Amygdala (tissue), 56 donors: ENCODE data around the gene SLC26A9.
A peak's percentile ranks its signal among the peaks of the same experiment; 100 is the strongest.

Experiments
- DNase-seq, 56 donors: peaks; one replicate each; lab custom pipeline; 2025; lab: John Stamatoyannopoulos, UW

SLC26A9 gene

GRCh38 chr1:205928317-205928716, 14.9 kb downstream of the SLC26A9 start:
- DNase-seq = peak in 54 of 56 donors; percentile 19 to 95 (median 76)

- DNase-seq = no peak
Observed at GRCh38 chr1:205927676-205928075, 15.6 kb downstream of the SLC26A9 start.

- DNase-seq = no peak
Observed at GRCh38 chr1:205927247-205927646, 16.0 kb downstream of the SLC26A9 start.

- DNase-seq = no peak
Observed at GRCh38 chr1:205926636-205927035, 16.6 kb downstream of the SLC26A9 start.

GRCh38 chr1:205926213-205926612, 17.0 kb downstream of the SLC26A9 start:
- peak in 12 of 56 donors; percentile 6 to 40 (median 22) for DNase-seq

GRCh38 chr1:205925736-205926135, 17.5 kb downstream of the SLC26A9 start:
- DNase-seq = no peak

- no peak for DNase-seq
Observed at GRCh38 chr1:205924460-205924790, 18.8 kb downstream of the SLC26A9 start.

- DNase-seq = no peak
Observed at GRCh38 chr1:205923651-205924459, 19.4 kb downstream of the SLC26A9 start.

GRCh38 chr1:205922806-205923205, 20.4 kb downstream of the SLC26A9 start:
- no peak for DNase-seq

- no peak for DNase-seq
Observed at GRCh38 chr1:205922314-205922713, 20.9 kb downstream of the SLC26A9 start.

- DNase-seq = no peak
Observed at GRCh38 chr1:205921570-205921909, 21.7 kb downstream of the SLC26A9 start.

- DNase-seq = no peak
Observed at GRCh38 chr1:205920861-205921569, 22.2 kb downstream of the SLC26A9 start.

- DNase-seq = peak in 19 of 56 donors; percentile 18 to 61 (median 35)
Observed at GRCh38 chr1:205920159-205920558, 23.1 kb downstream of the SLC26A9 start.

GRCh38 chr1:205918955-205919746, 24.1 kb downstream of the SLC26A9 start:
- DNase-seq = peak in 53 of 56 donors; percentile 23 to 96 (median 70)

- no peak for DNase-seq
Observed at GRCh38 chr1:205917466-205918238, 25.6 kb downstream of the SLC26A9 start.

GRCh38 chr1:205916541-205916940, 26.7 kb downstream of the SLC26A9 start:
- DNase-seq = no peak

GRCh38 chr1:205915354-205915990, 27.8 kb downstream of the SLC26A9 start:
- DNase-seq = no peak

- DNase-seq = peak in 1 of 56 donors; percentile 5
Observed at GRCh38 chr1:205914730-205915129, 28.5 kb downstream of the SLC26A9 start.

GRCh38 chr1:205914155-205914507, 29.1 kb downstream of the SLC26A9 start:
- no peak for DNase-seq
